Cardiac fibroblast (primary cell): ENCODE results near the gene C4BPA.

Source experiments
- DNase-seq, 2 donors: peaks; one replicate each; pipeline versions ENCODE4 v3.0.0 to v3.0.0-alpha.2; 2010; ENCODE audit warnings: low read depth in 2 of 2
- H3K4me3 ChIP-seq, 2 donors: replicated peaks in 1 of 2; 1 replicate in 1 of 2; 2 replicates in 1 of 2; pipeline ENCODE4 v1.5.1; 2011; ENCODE audit warnings: low read depth in 2 of 2, low read length in 2 of 2, mild to moderate bottlenecking in 2 of 2, moderate library complexity in 1 of 2
- CTCF ChIP-seq: IDR thresholded peaks from one replicate; pipeline ENCODE4 v1.5.1; 2011; ENCODE audit warnings: low read depth, mild to moderate bottlenecking, low read length, inconsistent platforms

C4BPA gene

DNA sequence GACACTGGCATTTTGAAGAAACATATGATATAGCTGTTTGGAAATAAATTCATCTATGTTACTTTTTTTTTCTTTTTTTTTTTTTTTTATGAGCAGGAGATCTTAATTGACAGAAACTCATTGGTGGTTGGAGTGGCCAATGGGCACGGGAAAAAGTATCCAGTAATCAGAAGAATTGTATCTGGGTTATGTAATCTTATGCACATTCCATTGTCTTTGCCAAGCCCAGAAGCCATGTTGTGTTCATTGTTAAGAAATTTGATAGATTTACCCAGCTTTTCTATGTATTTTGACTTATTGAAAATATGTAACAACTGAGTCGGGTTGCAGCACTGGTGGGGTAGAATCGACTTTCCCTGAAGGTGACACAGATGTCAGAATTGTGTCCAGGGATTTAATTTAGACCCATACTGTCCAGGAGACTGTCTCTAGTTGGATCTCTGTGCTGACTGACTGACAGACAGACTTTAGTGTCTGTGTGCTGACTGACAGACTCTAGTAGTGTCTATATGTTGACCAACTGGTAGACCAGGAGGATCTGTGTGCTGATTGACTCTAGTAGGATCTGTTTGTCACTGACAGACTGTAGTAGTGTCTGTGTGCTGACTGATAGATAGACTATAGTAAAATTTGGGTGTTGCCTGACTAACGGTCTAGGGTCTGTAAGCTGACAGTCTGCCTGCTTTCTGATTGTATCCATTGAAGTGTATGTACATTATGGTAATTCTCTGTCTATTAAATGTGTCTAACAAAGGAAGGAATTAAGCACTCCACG, 27.7 kb upstream of the C4BPA start:
- no peak overlapping the region for H3K4me3 ChIP-seq
- TF ChIP-seq CTCF, result no peak
- DNase-seq, result peak; percentile 13 to 21

DNA sequence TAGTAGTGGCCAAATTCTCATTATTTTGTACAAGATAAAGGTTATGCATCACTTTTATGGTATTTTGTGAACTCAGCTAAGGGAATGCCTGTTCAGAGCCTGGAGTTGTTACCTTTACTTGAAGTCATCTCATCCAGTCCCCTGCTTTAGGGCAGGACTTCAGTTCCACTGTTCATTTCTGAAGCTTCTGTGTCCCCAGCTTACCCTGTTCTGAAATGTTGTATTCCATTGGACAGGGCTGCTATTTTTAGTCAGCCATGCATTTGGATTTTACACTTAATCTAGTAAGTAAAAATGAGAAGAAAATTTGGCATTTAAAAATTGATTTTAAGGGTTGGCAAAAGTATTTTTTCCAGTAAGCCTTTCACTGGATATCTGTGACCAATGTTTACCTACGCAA, 27.0 kb upstream of the C4BPA start:
- no peak for TF ChIP-seq CTCF
- no peak overlapping the region for H3K4me3 ChIP-seq
- DNase-seq, result no peak

- no peak overlapping the region for H3K4me3 ChIP-seq
Observed at GRCh38 chr1:207077470-207078377, 26.3 kb upstream of the C4BPA start.

GRCh38 chr1:207078578-207079132, 25.4 kb upstream of the C4BPA start:
- H3K4me3 ChIP-seq, result no peak overlapping the region
- no peak for DNase-seq
- TF ChIP-seq CTCF, result no peak

More at GRCh38 chr1:207077470-207078377, 26.3 kb upstream of the C4BPA start:
- TF ChIP-seq CTCF, result peak; percentile 88
- peak; percentile 86 to 91 for DNase-seq

GRCh38 chr1:207079706-207080241, 24.3 kb upstream of the C4BPA start:
- TF ChIP-seq CTCF, result no peak
- no peak overlapping the region for H3K4me3 ChIP-seq
- no peak for DNase-seq

DNA sequence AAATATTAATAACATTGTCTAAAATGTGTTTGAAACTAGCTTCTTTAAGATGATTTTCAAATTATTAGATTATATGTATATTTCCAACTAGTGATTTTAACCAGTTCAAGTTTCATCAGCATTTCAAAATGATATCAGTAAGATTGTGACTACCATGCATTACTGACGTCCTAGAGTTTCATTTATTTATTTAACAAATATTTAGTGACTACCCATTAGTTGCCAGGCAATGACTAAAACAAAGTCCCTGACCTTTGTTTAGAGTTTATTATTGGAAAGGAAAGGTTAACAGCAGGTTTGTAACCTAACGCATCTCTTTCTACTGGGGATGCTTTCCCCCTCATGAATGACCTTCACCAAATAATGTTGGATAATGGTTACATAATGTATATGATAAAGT, 22.9 kb upstream of the C4BPA start:
- peak in 1 of 2 donors; percentile 3 for DNase-seq
- H3K4me3 ChIP-seq, result no peak overlapping the region
- no peak for TF ChIP-seq CTCF
